ENCODE measurements around the gene KLHL36. TPM values are rescaled to one million over a fixed set of nuclear protein-coding genes. Genes with fewer than 3 reads are reported as not detected.
"Not testable (repeated sequence)": the region's sequence is repeated elsewhere in the genome, so short reads cannot be mapped to it uniquely, and the experiment has no call there.

The KLHL36 gene
- total RNA-seq, 1 donor from 2014 or later = 26.2 TPM

GRCh38 chr16:84631886-84632285 is 16.4 kb upstream of the KLHL36 start:
- Mint-ChIP-seq H3K4me1 (peaks cover under 1% of the 10 kb centered on the region), H3K27me3 (ENCODE audit: low read depth) (no peaks in the 10 kb centered on the region), H3K9me3 (peaks cover 2% of the 10 kb centered on the region), H3K4me3 (no peak overlapping the region), H3K27ac (ENCODE audit: unreplicated experiment) (no peak overlapping the region), H3K36me3 (ENCODE audit: low read depth) (no peaks in the 10 kb centered on the region)
- TF ChIP-seq, protein P1, sequence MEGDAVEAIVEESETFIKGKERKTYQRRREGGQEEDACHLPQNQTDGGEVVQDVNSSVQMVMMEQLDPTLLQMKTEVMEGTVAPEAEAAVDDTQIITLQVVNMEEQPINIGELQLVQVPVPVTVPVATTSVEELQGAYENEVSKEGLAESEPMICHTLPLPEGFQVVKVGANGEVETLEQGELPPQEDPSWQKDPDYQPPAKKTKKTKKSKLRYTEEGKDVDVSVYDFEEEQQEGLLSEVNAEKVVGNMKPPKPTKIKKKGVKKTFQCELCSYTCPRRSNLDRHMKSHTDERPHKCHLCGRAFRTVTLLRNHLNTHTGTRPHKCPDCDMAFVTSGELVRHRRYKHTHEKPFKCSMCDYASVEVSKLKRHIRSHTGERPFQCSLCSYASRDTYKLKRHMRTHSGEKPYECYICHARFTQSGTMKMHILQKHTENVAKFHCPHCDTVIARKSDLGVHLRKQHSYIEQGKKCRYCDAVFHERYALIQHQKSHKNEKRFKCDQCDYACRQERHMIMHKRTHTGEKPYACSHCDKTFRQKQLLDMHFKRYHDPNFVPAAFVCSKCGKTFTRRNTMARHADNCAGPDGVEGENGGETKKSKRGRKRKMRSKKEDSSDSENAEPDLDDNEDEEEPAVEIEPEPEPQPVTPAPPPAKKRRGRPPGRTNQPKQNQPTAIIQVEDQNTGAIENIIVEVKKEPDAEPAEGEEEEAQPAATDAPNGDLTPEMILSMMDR (conservative IDR thresholded peaks at IDR 0.05) = no peak
- no peak for DNase-seq (ENCODE audit: low read depth, low spot score)

DNA sequence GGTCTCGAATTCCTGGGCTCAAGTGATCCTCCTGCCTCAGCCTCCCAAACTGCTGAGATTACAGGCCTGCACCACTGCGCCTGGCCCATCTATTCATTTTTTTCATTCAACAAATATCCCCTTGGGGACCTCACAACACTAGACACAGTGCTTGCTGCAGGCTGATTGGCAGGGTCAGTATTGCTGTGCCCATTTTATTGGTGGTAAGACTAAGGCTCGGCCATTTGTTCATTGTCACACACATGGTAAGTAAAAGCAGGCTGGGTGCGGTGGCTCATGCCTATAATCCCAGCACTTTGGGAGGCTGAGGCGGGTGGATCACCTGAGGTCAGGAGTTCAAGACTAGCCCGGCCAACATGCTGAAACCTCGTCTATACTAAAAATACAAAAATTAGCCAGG is 15.4 kb upstream of the KLHL36 start:
- H3K27me3 Mint-ChIP-seq (ENCODE audit: low read depth); H3K36me3 Mint-ChIP-seq (ENCODE audit: low read depth); H3K9me3 Mint-ChIP-seq; H3K4me3 Mint-ChIP-seq; H3K27ac Mint-ChIP-seq (ENCODE audit: unreplicated experiment); DNase-seq (ENCODE audit: low read depth, low spot score): not testable (repeated sequence)
- peaks cover 11% of the 10 kb centered on the region for H3K4me1 Mint-ChIP-seq

DNA sequence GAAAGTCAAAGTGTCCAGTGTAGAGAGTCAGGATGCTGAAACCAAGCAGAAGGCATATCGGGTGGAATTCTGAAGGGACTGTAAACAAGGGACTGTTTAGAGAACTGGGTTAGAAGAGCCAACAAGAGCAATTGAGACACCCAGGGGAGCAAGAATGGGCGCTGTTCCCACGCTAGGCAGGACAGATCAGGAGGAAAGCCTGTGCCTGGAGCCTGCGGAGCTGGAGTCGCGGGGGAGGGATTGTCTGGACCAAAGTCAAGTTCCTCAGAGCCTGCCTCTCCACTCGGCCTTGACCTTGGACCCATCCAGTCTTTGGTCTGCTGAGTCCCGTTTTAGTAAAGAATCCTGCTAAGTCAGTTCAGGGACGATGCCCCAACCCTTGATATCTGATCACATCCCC is 14.7 kb upstream of the KLHL36 start:
- H3K9me3 Mint-ChIP-seq = peaks cover 2% of the 10 kb centered on the region
- no peaks in the 10 kb centered on the region for H3K27me3 Mint-ChIP-seq (ENCODE audit: low read depth)
- DNase-seq (ENCODE audit: low read depth, low spot score) = no peak

DNA sequence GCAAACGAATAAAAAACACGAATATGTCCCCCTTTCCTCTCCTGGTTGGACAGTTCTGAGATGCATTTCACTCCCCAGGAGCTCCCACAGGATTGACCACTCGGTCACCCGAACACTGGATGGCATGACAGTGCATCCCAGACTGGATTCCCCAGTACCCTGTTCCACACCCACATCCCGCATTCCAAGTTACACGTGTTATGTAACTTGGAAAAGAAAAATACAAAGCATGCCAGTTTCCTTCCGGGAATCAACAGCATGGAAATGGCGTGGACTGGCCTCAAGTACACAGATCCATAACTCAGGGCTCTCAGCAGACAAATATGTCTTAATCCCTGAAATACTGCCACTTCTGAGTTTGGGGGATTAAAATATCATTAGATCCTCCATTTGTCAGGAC is 12.6 kb upstream of the KLHL36 start:
- no peak overlapping the region for H3K27ac Mint-ChIP-seq (ENCODE audit: unreplicated experiment)
- no peaks in the 10 kb centered on the region for H3K36me3 Mint-ChIP-seq (ENCODE audit: low read depth)
- peaks cover 15% of the 10 kb centered on the region for H3K4me1 Mint-ChIP-seq
- no peak overlapping the region for H3K4me3 Mint-ChIP-seq
- no peaks in the 10 kb centered on the region for H3K27me3 Mint-ChIP-seq (ENCODE audit: low read depth)
- peaks cover 2% of the 10 kb centered on the region for H3K9me3 Mint-ChIP-seq
- no peak for DNase-seq (ENCODE audit: low read depth, low spot score)
- TF ChIP-seq, protein P1 (conservative IDR thresholded peaks at IDR 0.05) = no peak

More for the DNA sequence above, 14.7 kb upstream of the KLHL36 start:
- Mint-ChIP-seq H3K4me3 (no peak overlapping the region), H3K36me3 (ENCODE audit: low read depth) (no peaks in the 10 kb centered on the region), H3K27ac (ENCODE audit: unreplicated experiment) (no peak overlapping the region), H3K4me1 (peaks cover 15% of the 10 kb centered on the region)
- TF ChIP-seq, protein P1 (conservative IDR thresholded peaks at IDR 0.05) = no peak

GRCh38 chr16:84637709-84638108 is 10.6 kb upstream of the KLHL36 start:
- peaks cover 2% of the 10 kb centered on the region for H3K9me3 Mint-ChIP-seq
- no peaks in the 10 kb centered on the region for H3K36me3 Mint-ChIP-seq (ENCODE audit: low read depth)
- no peak overlapping the region for H3K27ac Mint-ChIP-seq (ENCODE audit: unreplicated experiment)
- H3K4me1 Mint-ChIP-seq = peaks cover 21% of the 10 kb centered on the region
- H3K27me3 Mint-ChIP-seq (ENCODE audit: low read depth) = no peaks in the 10 kb centered on the region
- TF ChIP-seq, protein P1 (conservative IDR thresholded peaks at IDR 0.05) = no peak
- DNase-seq (ENCODE audit: low read depth, low spot score) = no peak
- H3K4me3 Mint-ChIP-seq = no peak overlapping the region

GRCh38 chr16:84638231-84638806 is 10.0 kb upstream of the KLHL36 start:
- Mint-ChIP-seq H3K27me3 (ENCODE audit: low read depth) (no peaks in the 10 kb centered on the region), H3K27ac (ENCODE audit: unreplicated experiment) (no peak overlapping the region), H3K4me3 (no peak overlapping the region), H3K4me1 (peaks cover 21% of the 10 kb centered on the region), H3K9me3 (peaks cover 2% of the 10 kb centered on the region), H3K36me3 (ENCODE audit: low read depth) (no peaks in the 10 kb centered on the region)
- no peak for DNase-seq (ENCODE audit: low read depth, low spot score)
- TF ChIP-seq, protein P1 (conservative IDR thresholded peaks at IDR 0.05) = no peak

Measured in neural crest cell (in vitro differentiated cells).